GDM1 (cell line): ENCODE measurements around the gene ZNF236.
A peak's percentile ranks its signal among the peaks of the same experiment; 100 is the strongest.
"Not testable (repeated sequence)": the region's sequence is repeated elsewhere in the genome, so short reads cannot be mapped to it uniquely, and the experiment has no call there.

Source experiments
- DNase-seq: peaks from one replicate; lab custom pipeline; 2025; lab: John Stamatoyannopoulos, UW

Gene ZNF236

GRCh38 chr18:76988827-76989646 lies 166.7 kb downstream of the ZNF236 start:
- DNase-seq = no peak

GRCh38 chr18:76989647-76990190 lies 167.4 kb downstream of the ZNF236 start:
- no peak for DNase-seq

GRCh38 chr18:76990343-76991020 lies 168.1 kb downstream of the ZNF236 start:
- DNase-seq = not testable (repeated sequence)

- DNase-seq = no peak
Measured at GRCh38 chr18:76991021-76991688, 168.8 kb downstream of the ZNF236 start.

- DNase-seq = no peak
Measured at GRCh38 chr18:76992226-76993084, 170.1 kb downstream of the ZNF236 start.

GRCh38 chr18:76993085-76993382 lies 170.7 kb downstream of the ZNF236 start:
- no peak for DNase-seq

GRCh38 chr18:76993573-76993972 lies 171.2 kb downstream of the ZNF236 start:
- no peak for DNase-seq

- no peak for DNase-seq
Measured at GRCh38 chr18:76994086-76994654, 171.8 kb downstream of the ZNF236 start.

- no peak for DNase-seq
Measured at GRCh38 chr18:76995896-76996295, 173.5 kb downstream of the ZNF236 start.

GRCh38 chr18:76996429-76996828 lies 174.1 kb downstream of the ZNF236 start:
- no peak for DNase-seq

GRCh38 chr18:76997951-76998808 lies 175.8 kb downstream of the ZNF236 start:
- no peak for DNase-seq

- no peak for DNase-seq
Measured at GRCh38 chr18:76999077-76999476, 176.7 kb downstream of the ZNF236 start.

- no peak for DNase-seq
Measured at GRCh38 chr18:77000527-77000926, 178.2 kb downstream of the ZNF236 start.

GRCh38 chr18:77001041-77001440 lies 178.7 kb downstream of the ZNF236 start:
- DNase-seq = no peak

GRCh38 chr18:77001979-77002378 lies 179.6 kb downstream of the ZNF236 start:
- DNase-seq = no peak

- DNase-seq = no peak
Measured at GRCh38 chr18:77002496-77002895, 180.1 kb downstream of the ZNF236 start.

- no peak for DNase-seq
Measured at GRCh38 chr18:77003316-77003715, 181.0 kb downstream of the ZNF236 start.

- peak; percentile 36 for DNase-seq
Measured at GRCh38 chr18:77004555-77005380, 182.4 kb downstream of the ZNF236 start.

GRCh38 chr18:77005651-77006195 lies 183.4 kb downstream of the ZNF236 start:
- no peak for DNase-seq
